Kidney capillary endothelial cell (primary cell): ENCODE data around the gene PLBD1.
A peak's percentile ranks its signal among the peaks of the same experiment; 100 is the strongest.

Experiments
- DNase-seq: peaks from one replicate; pipeline ENCODE4 v3.0.0-alpha.2; 2018; ENCODE audit warnings: low spot score

The PLBD1 gene

GRCh38 chr12:14564336-14564959, 3.2 kb downstream of the PLBD1 start:
- no peak for DNase-seq

GRCh38 chr12:14563046-14563445, 4.6 kb downstream of the PLBD1 start:
- no peak for DNase-seq

DNA sequence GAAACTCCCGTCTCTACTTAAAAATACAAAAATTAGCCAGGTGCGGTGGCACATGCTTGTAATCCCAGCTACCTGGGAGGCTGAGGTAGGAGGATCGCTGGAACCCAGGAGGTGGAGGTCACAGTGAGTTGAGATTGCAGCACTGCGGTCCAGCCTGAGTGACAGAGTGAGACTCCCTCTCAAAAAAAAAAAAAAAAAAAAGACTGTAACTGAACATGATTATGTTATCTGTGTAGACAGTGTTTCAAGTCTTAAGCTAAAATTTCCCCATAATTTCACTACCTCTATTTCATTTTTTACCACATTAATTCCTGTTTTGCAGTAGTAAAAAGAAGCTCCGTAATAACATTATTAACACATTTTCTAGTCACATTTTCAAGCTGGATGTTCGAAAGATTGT, 5.4 kb downstream of the PLBD1 start:
- no peak for DNase-seq

GRCh38 chr12:14561677-14562238, 5.9 kb downstream of the PLBD1 start:
- DNase-seq = no peak

GRCh38 chr12:14560904-14561574, 6.6 kb downstream of the PLBD1 start:
- DNase-seq = no peak

DNA sequence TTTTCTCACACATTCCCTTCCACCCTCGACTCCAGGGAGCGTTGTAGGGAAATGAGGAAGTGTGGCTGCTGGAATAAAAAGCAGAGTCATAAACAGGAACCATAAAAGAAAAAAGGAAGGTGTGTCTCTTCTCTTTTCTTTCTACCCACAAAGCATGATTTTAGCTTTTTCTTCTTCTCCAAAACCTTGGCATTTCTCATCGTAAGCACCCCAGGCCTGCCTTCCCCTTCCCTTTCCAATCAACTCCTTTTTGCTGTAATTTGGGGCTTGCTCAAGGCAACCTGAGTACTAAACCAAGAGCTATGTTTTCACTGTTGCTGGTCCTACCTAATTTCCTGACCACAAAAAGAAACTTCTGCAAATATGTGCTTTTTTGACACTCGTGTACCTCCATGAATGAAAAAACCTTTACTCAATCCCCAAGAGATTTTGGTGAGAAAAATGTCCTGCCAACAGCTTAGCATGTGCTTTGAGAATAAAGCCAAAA, 9.2 kb downstream of the PLBD1 start:
- no peak for DNase-seq

DNA sequence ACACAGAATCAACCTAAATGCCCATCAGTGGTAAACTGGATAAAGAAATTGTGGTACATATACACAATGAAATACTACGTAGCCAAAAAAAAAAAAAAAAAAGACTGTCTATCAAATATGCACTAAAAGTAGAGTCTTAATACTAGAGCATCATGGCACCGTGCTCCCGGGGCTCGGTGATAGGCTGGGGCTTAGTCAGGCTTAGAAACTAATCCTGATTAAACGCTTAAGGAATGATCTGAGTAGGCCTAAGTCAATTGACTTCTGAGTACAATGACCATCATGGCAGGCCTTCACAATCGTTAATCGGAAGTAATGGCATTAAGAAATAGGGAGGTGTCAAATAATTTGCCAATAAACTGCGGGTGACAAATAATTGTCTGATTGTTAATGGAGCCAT, 9.7 kb downstream of the PLBD1 start:
- no peak for DNase-seq

GRCh38 chr12:14554281-14555007, 13.2 kb downstream of the PLBD1 start:
- peak; percentile 2 for DNase-seq

DNA sequence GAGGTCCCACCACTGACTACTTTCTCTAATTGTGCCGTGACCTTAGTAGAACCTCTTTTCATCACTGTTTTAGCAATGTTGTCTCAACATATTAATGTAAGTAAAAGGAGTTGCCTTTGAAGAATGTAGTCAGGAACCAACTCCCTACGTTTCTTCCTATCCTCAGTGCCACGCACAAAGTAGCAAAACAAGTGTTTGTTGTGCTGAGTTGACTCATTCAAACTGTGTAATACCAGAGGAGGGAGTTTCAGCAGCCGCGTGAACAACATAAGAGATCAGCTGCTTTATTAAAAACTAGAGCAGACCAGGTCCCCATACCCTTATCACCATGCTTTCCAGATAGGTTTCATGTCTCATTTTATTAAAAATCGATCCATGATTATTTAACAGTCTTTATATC, 19.1 kb downstream of the PLBD1 start:
- DNase-seq = no peak

- no peak for DNase-seq
Observed at GRCh38 chr12:14547571-14547970, 20.1 kb downstream of the PLBD1 start.

- DNase-seq = no peak
Observed at GRCh38 chr12:14545144-14546124, 22.2 kb downstream of the PLBD1 start.

GRCh38 chr12:14540801-14541462, 26.8 kb downstream of the PLBD1 start:
- DNase-seq = no peak

DNA sequence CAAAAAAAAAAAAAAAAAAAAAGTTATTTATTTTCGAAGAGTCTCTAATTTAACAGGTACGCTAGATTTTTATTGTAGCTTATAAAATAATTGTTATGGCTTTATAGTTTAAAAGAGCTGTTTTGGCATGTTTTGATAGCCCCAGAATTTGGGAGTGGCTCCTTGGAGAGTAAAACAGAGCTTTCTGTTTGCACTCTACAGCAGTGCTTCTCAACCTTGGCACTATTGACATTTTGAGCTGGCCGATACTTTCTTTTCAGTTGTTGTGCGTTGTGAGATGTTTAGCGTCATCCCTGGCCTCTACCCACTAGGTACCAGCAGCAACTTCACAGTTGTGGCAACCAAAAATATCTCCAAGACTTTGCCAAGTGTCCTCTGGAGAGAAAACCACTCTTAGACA, 30.6 kb downstream of the PLBD1 start:
- DNase-seq = no peak

- no peak for DNase-seq
Observed at GRCh38 chr12:14532152-14532551, 35.5 kb downstream of the PLBD1 start.

DNA sequence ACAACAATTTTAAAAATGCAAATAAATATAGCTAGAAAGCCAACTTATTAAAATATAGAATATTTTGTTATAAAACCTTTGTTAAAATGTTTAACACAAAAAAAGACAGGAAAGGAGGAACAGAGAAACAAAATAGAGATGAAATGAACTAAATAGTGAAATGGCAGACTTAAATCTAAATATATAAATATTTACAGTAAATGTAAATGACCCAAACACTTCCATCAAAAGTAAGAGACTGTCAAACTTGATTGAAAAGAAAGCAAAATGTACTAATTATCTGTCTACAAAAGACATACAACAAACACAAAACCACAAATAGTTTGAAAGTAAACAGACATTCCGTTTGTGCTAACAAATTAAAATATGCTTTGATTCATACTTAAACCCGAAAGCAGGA, 41.7 kb downstream of the PLBD1 start:
- no peak for DNase-seq

GRCh38 chr12:14521822-14522221, 45.9 kb downstream of the PLBD1 start:
- no peak for DNase-seq

DNA sequence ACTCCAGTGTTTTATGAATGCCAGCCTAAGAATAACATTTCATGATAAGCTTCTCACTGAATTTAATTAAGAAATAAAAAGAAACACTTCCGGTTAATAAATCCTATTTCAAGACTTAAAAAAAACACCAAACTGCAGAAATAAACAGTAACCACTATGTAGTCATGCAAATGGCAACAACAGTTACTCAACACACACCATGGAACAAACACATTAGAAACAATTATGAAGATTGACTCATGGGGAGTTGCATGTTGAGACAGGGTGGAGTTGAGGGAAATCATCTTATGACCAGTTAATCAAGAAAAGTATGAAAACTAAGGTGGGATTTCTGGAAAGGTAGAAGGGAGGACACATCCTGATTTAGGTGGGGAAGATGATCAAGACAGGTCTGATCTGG, 52.7 kb downstream of the PLBD1 start:
- no peak for DNase-seq

DNA sequence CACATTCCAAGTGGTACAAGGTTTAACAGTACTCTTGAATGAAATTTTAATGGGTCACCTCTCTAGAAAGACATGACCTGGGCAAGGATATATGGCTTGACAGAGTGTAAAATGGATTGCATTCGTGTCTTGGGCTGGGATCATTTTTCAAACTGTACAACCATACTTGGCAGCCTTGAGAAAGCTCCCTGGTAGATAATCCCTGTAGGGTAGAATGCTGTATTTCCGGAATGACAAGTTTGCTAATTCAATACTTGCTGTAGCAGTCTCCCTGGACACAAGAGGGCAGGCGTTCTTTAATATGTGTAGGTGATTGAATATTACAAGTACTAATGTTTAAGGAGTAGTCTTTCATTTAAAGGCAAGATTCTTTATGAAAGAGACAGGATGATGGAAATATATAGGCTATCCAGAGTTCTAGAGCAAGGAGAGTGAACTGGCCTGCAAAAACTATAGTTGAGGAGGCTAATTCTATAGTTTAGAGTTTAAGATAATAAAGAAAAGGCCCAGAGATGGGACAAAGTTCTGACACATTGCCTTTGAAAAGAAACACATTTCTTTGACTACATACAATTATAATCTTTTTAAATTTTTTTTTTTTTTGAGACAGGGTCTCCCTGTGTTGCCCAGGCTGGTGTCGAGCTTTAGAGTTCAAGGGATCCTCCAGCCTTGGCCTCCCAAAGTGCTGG, 53.4 kb downstream of the PLBD1 start:
- DNase-seq = no peak

GRCh38 chr12:14510574-14510973, 57.1 kb downstream of the PLBD1 start:
- DNase-seq = no peak
